Naive thymus-derived CD4-positive, alpha-beta T cell (primary cell): ENCODE measurements around the gene SPAG17. TPM values are rescaled to one million over a fixed set of nuclear protein-coding genes. Genes with fewer than 3 reads are reported as not detected.

Experiments used
- ATAC-seq: fragments of 150-1000 bp; cut with Tn5 transposase; 2 replicates; pipeline ENCODE4 v1.10.0; 2021; ENCODE audit warnings: mild to moderate bottlenecking, moderate library complexity
- CTCF ChIA-PET: fragments of 350-600 bp; sonication (Branson Sonifier 250); formaldehyde crosslinking; loops from one replicate; lab custom pipeline; 2021; ENCODE audit warnings: antibody characterized with exemption; lab: Charles Lee
- POLR2A ChIA-PET: fragments of 350-600 bp; sonication (Branson Sonifier 250); formaldehyde crosslinking; loops from one replicate; lab custom pipeline; 2021; ENCODE audit warnings: antibody characterized with exemption, inconsistent platforms; lab: Charles Lee
- DNase-seq, 9 donors: peaks; one replicate each; pipeline versions ENCODE4 v3.0.0 to v3.0.0-alpha.2; 2020 to 2022; ENCODE audit warnings: mixed read lengths in 1 of 9
- H3K27ac ChIP-seq: one replicate; pipeline ENCODE4 v1.7.0; 2013; ENCODE audit warnings: mild to moderate bottlenecking, low read depth, low read length, moderate library complexity
- H3K27me3 ChIP-seq, 2 donors: one replicate each; pipeline ENCODE4 v1.7.0; 2013; ENCODE audit warnings: low read length in 2 of 2, mild to moderate bottlenecking in 2 of 2, moderate library complexity in 2 of 2; ENCODE audit not compliant: control insufficient read depth in 2 of 2, insufficient read depth in 2 of 2
- H3K36me3 ChIP-seq, 3 experiments: 1 replicate in 2 of 3; 2 replicates in 1 of 3; pipeline ENCODE4 v1.7.0; 2013; ENCODE audit warnings: low read length in 3 of 3, mild to moderate bottlenecking in 3 of 3, moderate library complexity in 1 of 3; ENCODE audit not compliant: insufficient read depth in 3 of 3, control insufficient read depth in 2 of 3
- H3K4me1 ChIP-seq, 2 donors: one replicate each; pipeline ENCODE4 v1.7.0; 2013; ENCODE audit warnings: low read length in 2 of 2, mild to moderate bottlenecking in 2 of 2, moderate library complexity in 1 of 2; ENCODE audit not compliant: control insufficient read depth in 2 of 2, insufficient read depth in 2 of 2
- H3K4me3 ChIP-seq: 2 replicates; pipeline ENCODE4 v1.7.0; 2013; ENCODE audit warnings: mild to moderate bottlenecking, low read length
- H3K9me3 ChIP-seq, 3 experiments: 1 replicate in 2 of 3; 2 replicates in 1 of 3; pipeline ENCODE4 v1.7.0; 2013; ENCODE audit warnings: low read length in 3 of 3; ENCODE audit not compliant: control insufficient read depth in 2 of 3
- H3K27ac Mint-ChIP-seq, 9 donors: one replicate each; pipeline ENCODE4 v1.8.0; 2020 to 2022; ENCODE audit warnings: mixed read lengths in 9 of 9, mild to moderate bottlenecking in 8 of 9, moderate library complexity in 5 of 9, inconsistent platforms in 2 of 9
- H3K27me3 Mint-ChIP-seq, 5 donors: one replicate each; pipeline ENCODE4 v1.8.0; 2021 to 2022; ENCODE audit warnings: mixed read lengths in 5 of 5, mild to moderate bottlenecking in 1 of 5
- H3K36me3 Mint-ChIP-seq, 5 donors: one replicate each; pipeline ENCODE4 v1.8.0; 2020 to 2022; ENCODE audit warnings: mixed read lengths in 5 of 5, mild to moderate bottlenecking in 3 of 5, inconsistent platforms in 1 of 5
- H3K4me1 Mint-ChIP-seq, 7 donors: one replicate each; pipeline ENCODE4 v1.8.0; 2020 to 2022; ENCODE audit warnings: mixed read lengths in 7 of 7, mild to moderate bottlenecking in 3 of 7, inconsistent platforms in 1 of 7
- H3K4me3 Mint-ChIP-seq, 10 donors: one replicate each; pipeline ENCODE4 v1.8.0; 2020 to 2022; ENCODE audit warnings: mild to moderate bottlenecking in 10 of 10, mixed read lengths in 10 of 10, moderate library complexity in 6 of 10, inconsistent platforms in 2 of 10
- H3K9me3 Mint-ChIP-seq, 11 donors: one replicate each; pipeline ENCODE4 v1.8.0; 2020 to 2022; ENCODE audit warnings: mixed read lengths in 11 of 11, mild to moderate bottlenecking in 4 of 11, inconsistent platforms in 1 of 11, moderate library complexity in 1 of 11
- intact Hi-C, 2 donors: fragments of 100-400 bp; cut with micrococcal nuclease; formaldehyde crosslinking; loops; one replicate each; pipeline ENCODE4 v1.15.1; 2023
- polyA plus RNA-seq, 2 donors: library from polyadenylated mRNA; unstranded; fragments of 300-500 nt; fragmentation: Illumina TruSeq; gene quantifications; one replicate each; pipeline ENCODE4 v1.2.3, GENCODE V29; 2021
- total RNA-seq, 6 experiments: library from RNA in 5 of 6; stranded (reverse) in 5 of 6; gene quantifications; 1 replicate in 5 of 6; 2 replicates in 1 of 6; pipeline ENCODE4 v1.2.3 and lab custom pipeline; 2021 to 2026

SPAG17 gene
- total and polyA plus RNA-seq, 7 experiments from 2014 or later, result not detected

DNA sequence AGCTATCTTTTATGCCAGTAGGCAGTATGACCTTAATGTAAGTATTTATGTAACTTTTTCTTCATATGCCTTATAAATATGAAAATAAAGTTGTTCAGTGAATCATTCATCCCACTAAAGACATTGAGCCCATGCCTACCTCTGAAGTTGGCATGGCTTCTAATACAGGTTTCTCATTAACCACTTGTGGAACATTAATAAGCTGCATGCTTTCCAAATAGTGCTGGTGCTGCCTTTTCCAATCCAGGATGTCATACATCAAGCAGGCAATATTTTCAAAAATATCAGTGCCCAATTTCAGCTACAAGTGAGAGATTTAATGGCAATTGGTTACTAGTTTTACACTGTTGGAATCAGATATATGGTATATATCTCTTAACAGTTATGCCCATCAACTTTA is 92.0 kb downstream of the SPAG17 start:
- Mint-ChIP-seq H3K27ac (no peak overlapping the region), H3K9me3 (peaks cover 0 to 6% (median 0%) of the 10 kb centered on the region in 11 donors), H3K4me1 (no peaks in the 10 kb centered on the region), H3K36me3 (no peaks in the 10 kb centered on the region), H3K4me3 (no peak overlapping the region), H3K27me3 (peaks cover 0 to 8% (median 4%) of the 10 kb centered on the region in 5 donors)
- H3K27ac ChIP-seq, result no peak overlapping the region
- H3K27me3 ChIP-seq, result no peaks in the 10 kb centered on the region
- CTCF ChIA-PET, result no interaction called here
- no peaks in the 10 kb centered on the region for H3K9me3 ChIP-seq
- DNase-seq (no peak), ATAC-seq (no peak)
- H3K36me3 ChIP-seq, result no peaks in the 10 kb centered on the region
- intact Hi-C loops, result no loop called here
- POLR2A ChIA-PET, result no interaction called here
- no peaks in the 10 kb centered on the region for H3K4me1 ChIP-seq
- H3K4me3 ChIP-seq, result no peak overlapping the region

DNA sequence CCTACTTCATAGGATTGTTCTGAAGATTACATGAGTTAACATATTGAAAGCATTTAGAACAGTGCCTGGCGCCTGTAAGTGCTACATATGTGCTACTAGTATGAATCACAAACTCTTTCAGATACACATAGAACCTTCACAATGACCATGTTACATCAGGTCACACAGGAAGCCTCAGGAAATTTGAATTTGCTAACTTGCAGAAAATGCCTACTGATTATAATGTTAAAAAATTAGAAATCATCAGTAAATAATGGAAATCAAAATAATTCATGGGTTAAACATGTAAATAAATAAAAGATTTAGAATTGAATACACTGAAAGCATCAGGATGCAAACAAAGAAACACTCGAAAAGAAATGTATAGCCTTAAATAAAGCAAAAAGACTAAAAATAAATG is 94.9 kb downstream of the SPAG17 start:
- Mint-ChIP-seq H3K9me3 (peaks cover 0 to 8% (median 0%) of the 10 kb centered on the region in 11 donors), H3K4me3 (no peak overlapping the region), H3K36me3 (no peaks in the 10 kb centered on the region), H3K4me1 (no peaks in the 10 kb centered on the region), H3K27me3 (peaks cover 3 to 9% (median 6%) of the 10 kb centered on the region in 5 donors), H3K27ac (no peak overlapping the region)
- Histone ChIP-seq H3K27ac (no peak overlapping the region), H3K4me3 (no peak overlapping the region), H3K27me3 (no peaks in the 10 kb centered on the region), H3K9me3 (no peaks in the 10 kb centered on the region), H3K4me1 (no peaks in the 10 kb centered on the region), H3K36me3 (no peaks in the 10 kb centered on the region)
- ATAC-seq (no peak), DNase-seq (no peak)
- ChIA-PET CTCF (no interaction called here), POLR2A (no interaction called here)
- intact Hi-C loops, result no loop called here

DNA sequence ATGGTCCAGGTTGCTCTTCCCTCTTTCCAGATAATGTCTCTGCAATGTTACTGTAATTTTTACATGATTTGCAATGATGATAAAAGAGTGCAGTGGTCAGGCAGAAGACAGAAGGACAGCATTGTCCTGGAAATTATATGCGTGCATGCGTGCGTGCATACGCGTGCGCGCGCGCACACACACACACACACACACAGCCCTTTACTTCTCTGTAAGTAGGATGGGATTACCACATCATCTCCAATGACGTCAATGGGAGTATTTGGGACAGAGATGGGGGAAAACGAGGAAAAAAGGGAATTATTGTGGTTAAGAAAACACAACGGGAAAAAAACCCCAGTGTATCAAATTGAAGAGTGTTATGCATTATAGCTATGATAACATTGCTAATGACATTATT is 99.7 kb downstream of the SPAG17 start:
- peaks cover 8 to 18% (median 16%) of the 10 kb centered on the region in 5 donors for H3K27me3 Mint-ChIP-seq
- H3K4me3 Mint-ChIP-seq, result no peak overlapping the region
- no peak overlapping the region for H3K27ac Mint-ChIP-seq
- no peak for DNase-seq
- intact Hi-C loops, result no loop called here
- H3K27ac ChIP-seq, result no peak overlapping the region
- peaks cover 0 to 8% (median 0%) of the 10 kb centered on the region in 7 donors for H3K4me1 Mint-ChIP-seq
- no peak overlapping the region for H3K4me3 ChIP-seq
- H3K36me3 ChIP-seq, result no peaks in the 10 kb centered on the region
- ChIA-PET POLR2A (no interaction called here), CTCF (no interaction called here)
- H3K36me3 Mint-ChIP-seq, result peaks cover 0 to 5% (median 0%) of the 10 kb centered on the region in 5 donors
- no peaks in the 10 kb centered on the region for H3K9me3 ChIP-seq
- no peaks in the 10 kb centered on the region for H3K27me3 ChIP-seq
- peaks cover 0 to 8% (median 3%) of the 10 kb centered on the region in 11 donors for H3K9me3 Mint-ChIP-seq
- no peaks in the 10 kb centered on the region for H3K4me1 ChIP-seq
- ATAC-seq, result no peak

DNA sequence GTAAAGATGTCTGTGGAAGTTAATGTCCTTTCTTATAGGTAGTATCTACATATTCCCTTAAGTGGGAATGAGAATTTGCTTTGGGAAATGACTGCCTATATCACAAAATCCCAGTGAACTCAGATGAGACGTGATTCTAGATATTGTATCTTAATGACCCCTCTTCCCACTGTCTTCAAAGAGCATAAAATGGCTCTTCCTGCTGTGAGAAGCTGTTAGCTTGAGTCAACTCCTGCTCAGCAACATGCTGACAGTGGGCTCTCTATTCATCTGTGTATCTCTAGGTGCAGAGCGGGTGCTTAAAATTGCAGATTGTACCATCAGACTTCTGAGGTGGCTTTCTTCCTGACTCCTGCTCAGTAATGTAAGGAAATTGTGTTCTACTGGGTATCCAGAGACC is 100.6 kb downstream of the SPAG17 start:
- H3K36me3 Mint-ChIP-seq, result peaks cover 0 to 5% (median 0%) of the 10 kb centered on the region in 5 donors
- intact Hi-C loops, result no loop called here

DNA sequence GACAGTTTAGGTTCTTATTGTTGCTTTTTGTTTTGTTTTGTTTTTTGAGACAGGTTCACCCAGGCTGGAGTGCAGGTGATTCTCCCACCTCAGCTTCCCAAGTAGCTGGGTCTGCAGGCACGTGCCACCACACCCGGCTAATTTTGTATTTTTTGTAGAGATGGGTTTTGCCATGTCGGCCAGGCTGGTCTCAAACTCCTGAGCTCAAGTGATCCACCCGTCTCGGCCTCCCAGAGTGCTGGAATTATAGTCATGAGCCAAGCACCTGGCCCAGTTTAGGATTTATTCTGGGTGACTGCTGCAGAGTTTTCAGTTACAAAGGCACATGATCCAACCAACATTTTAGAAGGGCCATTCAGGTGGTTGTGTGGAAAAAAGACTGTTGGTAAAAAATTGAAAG is 102.0 kb downstream of the SPAG17 start:
- Mint-ChIP-seq H3K4me1 (peaks cover 0 to 8% (median 0%) of the 10 kb centered on the region in 7 donors), H3K4me3 (no peak overlapping the region), H3K36me3 (peaks cover 0 to 5% (median 0%) of the 10 kb centered on the region in 5 donors), H3K27me3 (peaks cover 6 to 16% (median 13%) of the 10 kb centered on the region in 5 donors), H3K9me3 (peaks cover 0 to 10% (median 3%) of the 10 kb centered on the region in 11 donors), H3K27ac (no peak overlapping the region)
- intact Hi-C loops, result no loop called here
- no peaks in the 10 kb centered on the region for H3K36me3 ChIP-seq
- ChIA-PET POLR2A (no interaction called here), CTCF (no interaction called here)
- H3K27ac ChIP-seq, result no peak overlapping the region
- no peaks in the 10 kb centered on the region for H3K9me3 ChIP-seq
- ATAC-seq, result no peak
- H3K4me3 ChIP-seq, result no peak overlapping the region
- H3K4me1 ChIP-seq, result no peaks in the 10 kb centered on the region
- no peaks in the 10 kb centered on the region for H3K27me3 ChIP-seq
- no peak for DNase-seq

More for the DNA sequence above, 100.6 kb downstream of the SPAG17 start:
- ATAC-seq, result no peak
- H3K9me3 ChIP-seq, result no peaks in the 10 kb centered on the region
- no peak overlapping the region for H3K4me3 ChIP-seq
- Mint-ChIP-seq H3K4me1 (peaks cover 0 to 8% (median 0%) of the 10 kb centered on the region in 7 donors), H3K9me3 (peaks cover 0 to 8% (median 3%) of the 10 kb centered on the region in 11 donors), H3K27me3 (peaks cover 8 to 18% (median 16%) of the 10 kb centered on the region in 5 donors), H3K27ac (no peak overlapping the region), H3K4me3 (no peak overlapping the region)
- ChIA-PET CTCF (no interaction called here), POLR2A (no interaction called here)
- no peaks in the 10 kb centered on the region for H3K4me1 ChIP-seq
- H3K27ac ChIP-seq, result no peak overlapping the region
- no peaks in the 10 kb centered on the region for H3K36me3 ChIP-seq
- DNase-seq, result no peak
- no peaks in the 10 kb centered on the region for H3K27me3 ChIP-seq

DNA sequence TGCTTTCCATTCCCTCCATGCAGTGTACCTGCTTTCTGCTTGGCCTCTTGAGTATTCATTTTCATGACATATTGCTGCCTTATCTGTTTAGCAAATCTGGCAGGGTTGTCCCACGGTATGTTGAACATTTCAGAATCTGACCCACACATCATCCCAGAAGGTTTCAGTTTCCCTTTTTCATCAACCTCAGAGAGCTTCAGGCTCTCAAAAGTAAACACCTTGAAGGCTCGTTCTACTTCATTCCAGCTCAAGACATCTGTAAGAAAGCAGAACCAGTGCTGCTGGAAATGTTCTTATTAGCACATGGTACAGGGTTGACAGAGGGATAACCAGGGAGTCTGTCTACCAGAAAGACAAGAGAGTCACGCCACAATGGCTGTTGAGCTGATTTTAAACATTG is 103.6 kb downstream of the SPAG17 start:
- no peaks in the 10 kb centered on the region for H3K27me3 ChIP-seq
- peaks cover 6 to 19% (median 10%) of the 10 kb centered on the region in 5 donors for H3K27me3 Mint-ChIP-seq
- H3K4me1 Mint-ChIP-seq, result peaks cover 0 to 8% (median 0%) of the 10 kb centered on the region in 7 donors
- DNase-seq, result no peak
- no peak overlapping the region for H3K27ac ChIP-seq
- H3K27ac Mint-ChIP-seq, result no peak overlapping the region
- peaks cover 0 to 10% (median 3%) of the 10 kb centered on the region in 11 donors for H3K9me3 Mint-ChIP-seq
- no peaks in the 10 kb centered on the region for H3K36me3 ChIP-seq
- peaks cover 0 to 5% (median 0%) of the 10 kb centered on the region in 5 donors for H3K36me3 Mint-ChIP-seq
- H3K9me3 ChIP-seq, result no peaks in the 10 kb centered on the region
- no peaks in the 10 kb centered on the region for H3K4me1 ChIP-seq
- intact Hi-C loops, result no loop called here
- no peak overlapping the region for H3K4me3 ChIP-seq
- H3K4me3 Mint-ChIP-seq, result no peak overlapping the region
- POLR2A ChIA-PET, result no interaction called here
- CTCF ChIA-PET, result no interaction called here
- no peak for ATAC-seq

DNA sequence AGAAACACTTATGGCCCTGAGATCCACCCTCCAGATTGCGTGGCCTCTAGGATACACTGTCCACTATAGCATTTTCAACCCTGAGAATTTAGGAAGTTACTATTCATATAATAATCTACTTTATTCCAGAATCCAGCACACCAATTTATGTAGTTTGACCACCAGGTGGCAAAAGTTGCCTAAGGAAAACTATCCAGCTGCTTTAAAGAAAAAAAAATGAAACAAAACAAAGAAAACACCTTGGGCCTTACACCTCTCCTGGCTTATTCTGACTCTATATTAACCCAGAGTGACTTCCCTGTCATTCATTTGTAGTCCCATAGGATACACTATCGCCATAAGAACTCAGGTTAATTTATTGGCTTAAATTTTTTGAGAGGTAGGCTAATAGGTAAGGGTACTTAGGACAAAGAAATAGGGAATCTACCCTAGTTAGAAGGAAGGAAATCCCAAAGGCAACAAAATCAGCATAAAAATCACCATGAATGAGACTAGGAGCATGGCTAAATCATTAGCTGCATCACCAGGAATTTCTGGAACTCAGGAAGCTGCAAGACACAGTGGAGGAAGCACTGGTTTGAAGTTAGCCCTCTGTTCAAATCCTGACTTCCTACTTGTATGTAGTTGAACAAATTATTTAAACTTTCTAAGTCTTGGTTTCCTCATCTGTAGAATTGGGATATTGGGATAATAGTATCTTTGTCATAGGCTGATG is 107.5 kb downstream of the SPAG17 start:
- no peaks in the 10 kb centered on the region for H3K27me3 ChIP-seq
- Mint-ChIP-seq H3K27me3 (peaks cover 2 to 17% (median 5%) of the 10 kb centered on the region in 5 donors), H3K9me3 (peaks cover 0 to 9% (median 1%) of the 10 kb centered on the region in 11 donors), H3K36me3 (peaks cover 0 to 2% (median 0%) of the 10 kb centered on the region in 5 donors), H3K27ac (no peak overlapping the region), H3K4me1 (peaks cover 0 to 8% (median 0%) of the 10 kb centered on the region in 7 donors), H3K4me3 (no peak overlapping the region)
- no peaks in the 10 kb centered on the region for H3K9me3 ChIP-seq
- ChIA-PET CTCF (no interaction called here), POLR2A (no interaction called here)
- no peak for DNase-seq
- H3K4me1 ChIP-seq, result no peaks in the 10 kb centered on the region
- H3K27ac ChIP-seq, result no peak overlapping the region
- no peaks in the 10 kb centered on the region for H3K36me3 ChIP-seq
- ATAC-seq, result no peak
- no peak overlapping the region for H3K4me3 ChIP-seq
- intact Hi-C loops, result no loop called here
